ENCODE data around the gene AKAIN1.

GRCh38 chr18:5158587-5158986 is 38.5 kb downstream of the AKAIN1 start:
- TF ChIP-seq TCF7L2 (IDR thresholded peaks at IDR 0.05; ENCODE audit: low read depth, low read length) = no peak
- no peak for TF ChIP-seq CTCF (IDR thresholded peaks at IDR 0.05)
- TF ChIP-seq SIN3A (IDR thresholded peaks at IDR 0.05; ENCODE audit: borderline replicate concordance, insufficient read depth, low read depth, low read length) = no peak
